Measurements from ENCODE around the gene JPH2. TPM values are rescaled to one million over a fixed set of nuclear protein-coding genes. Genes with fewer than 3 reads are reported as not detected.

JPH2 gene
- total and polyA plus RNA-seq, 10 of the 15 experiments (the other 5 are each of a cell fraction or from before 2014, with no cell fraction given) = 0.16 TPM; not detected in 9

DNA sequence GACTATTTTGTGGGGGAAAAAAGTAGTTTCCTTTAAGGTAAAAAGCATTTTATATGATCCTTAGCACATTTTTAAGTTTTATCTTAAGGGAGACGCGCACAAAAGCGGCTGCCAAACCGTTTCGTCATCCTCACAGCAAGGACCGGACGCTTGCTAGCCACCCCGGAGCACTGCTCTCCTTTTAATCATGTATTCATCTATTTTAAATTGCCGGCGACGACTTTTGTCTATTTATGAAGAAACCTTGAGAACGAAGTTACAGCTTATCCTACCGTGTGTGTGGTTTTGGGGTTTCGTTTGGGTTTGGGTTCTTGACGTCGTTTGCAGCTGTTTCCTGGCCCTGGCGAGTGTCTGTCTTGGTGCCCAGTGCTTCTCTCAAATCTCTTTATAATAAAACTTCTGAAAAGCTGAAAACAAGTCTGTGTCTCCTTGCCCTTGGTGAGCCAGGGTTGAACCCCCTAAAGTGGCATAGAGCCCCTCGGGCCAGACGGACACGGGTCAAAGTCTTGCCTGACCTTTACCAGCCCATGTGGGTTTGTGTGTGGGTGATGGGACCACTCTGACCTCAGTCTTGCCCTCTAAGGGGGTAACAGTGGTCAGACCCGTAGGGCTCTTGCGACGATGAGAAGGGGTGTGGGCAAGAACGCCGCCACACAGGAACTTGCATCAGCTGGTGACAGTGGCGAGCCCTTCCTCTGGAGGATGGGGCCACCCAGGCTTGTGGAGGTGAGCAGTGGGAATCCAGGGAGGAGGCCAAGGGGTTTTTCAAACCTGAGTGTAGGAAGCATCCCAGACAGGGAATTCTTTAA lies 117.6 kb downstream of the JPH2 start (continued):
- TF ChIP-seq, protein P1, sequence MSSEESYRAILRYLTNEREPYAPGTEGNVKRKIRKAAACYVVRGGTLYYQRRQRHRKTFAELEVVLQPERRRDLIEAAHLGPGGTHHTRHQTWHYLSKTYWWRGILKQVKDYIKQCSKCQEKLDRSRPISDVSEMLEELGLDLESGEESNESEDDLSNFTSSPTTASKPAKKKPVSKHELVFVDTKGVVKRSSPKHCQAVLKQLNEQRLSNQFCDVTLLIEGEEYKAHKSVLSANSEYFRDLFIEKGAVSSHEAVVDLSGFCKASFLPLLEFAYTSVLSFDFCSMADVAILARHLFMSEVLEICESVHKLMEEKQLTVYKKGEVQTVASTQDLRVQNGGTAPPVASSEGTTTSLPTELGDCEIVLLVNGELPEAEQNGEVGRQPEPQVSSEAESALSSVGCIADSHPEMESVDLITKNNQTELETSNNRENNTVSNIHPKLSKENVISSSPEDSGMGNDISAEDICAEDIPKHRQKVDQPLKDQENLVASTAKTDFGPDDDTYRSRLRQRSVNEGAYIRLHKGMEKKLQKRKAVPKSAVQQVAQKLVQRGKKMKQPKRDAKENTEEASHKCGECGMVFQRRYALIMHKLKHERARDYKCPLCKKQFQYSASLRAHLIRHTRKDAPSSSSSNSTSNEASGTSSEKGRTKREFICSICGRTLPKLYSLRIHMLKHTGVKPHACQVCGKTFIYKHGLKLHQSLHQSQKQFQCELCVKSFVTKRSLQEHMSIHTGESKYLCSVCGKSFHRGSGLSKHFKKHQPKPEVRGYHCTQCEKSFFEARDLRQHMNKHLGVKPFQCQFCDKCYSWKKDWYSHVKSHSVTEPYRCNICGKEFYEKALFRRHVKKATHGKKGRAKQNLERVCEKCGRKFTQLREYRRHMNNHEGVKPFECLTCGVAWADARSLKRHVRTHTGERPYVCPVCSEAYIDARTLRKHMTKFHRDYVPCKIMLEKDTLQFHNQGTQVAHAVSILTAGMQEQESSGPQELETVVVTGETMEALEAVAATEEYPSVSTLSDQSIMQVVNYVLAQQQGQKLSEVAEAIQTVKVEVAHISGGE (CRISPR knock-in tag; IDR thresholded peaks at IDR 0.05) = no peak
- peak; percentile 64; the same call in 1 of the 2 replicates for TF ChIP-seq ESRRA (IDR thresholded peaks at IDR 0.05; ENCODE audit: low read length)
- TF ChIP-seq, protein P2, sequence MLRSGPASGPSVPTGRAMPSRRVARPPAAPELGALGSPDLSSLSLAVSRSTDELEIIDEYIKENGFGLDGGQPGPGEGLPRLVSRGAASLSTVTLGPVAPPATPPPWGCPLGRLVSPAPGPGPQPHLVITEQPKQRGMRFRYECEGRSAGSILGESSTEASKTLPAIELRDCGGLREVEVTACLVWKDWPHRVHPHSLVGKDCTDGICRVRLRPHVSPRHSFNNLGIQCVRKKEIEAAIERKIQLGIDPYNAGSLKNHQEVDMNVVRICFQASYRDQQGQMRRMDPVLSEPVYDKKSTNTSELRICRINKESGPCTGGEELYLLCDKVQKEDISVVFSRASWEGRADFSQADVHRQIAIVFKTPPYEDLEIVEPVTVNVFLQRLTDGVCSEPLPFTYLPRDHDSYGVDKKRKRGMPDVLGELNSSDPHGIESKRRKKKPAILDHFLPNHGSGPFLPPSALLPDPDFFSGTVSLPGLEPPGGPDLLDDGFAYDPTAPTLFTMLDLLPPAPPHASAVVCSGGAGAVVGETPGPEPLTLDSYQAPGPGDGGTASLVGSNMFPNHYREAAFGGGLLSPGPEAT (IDR thresholded peaks at IDR 0.05; ENCODE audit: low read depth) = 0 out of 2 replicates have a peak, but pooled peaks have one; percentile 15
- peak; percentile 99 for TF ChIP-seq NR2F1 (conservative IDR thresholded peaks at IDR 0.05)
- no peak for TF ChIP-seq LARP7 (IDR thresholded peaks at IDR 0.05)

Data from GM12878 (cell line).